Measurements from ENCODE around the gene SRRM1. TPM values are rescaled to one million over a fixed set of nuclear protein-coding genes. Genes with fewer than 3 reads are reported as not detected.

Gene SRRM1
- total RNA-seq, 4 donors from 2014 or later = 44.0 to 91.2 (median 58.1) TPM

GRCh38 chr1:24654010-24654409 lies 10.9 kb downstream of the SRRM1 start:
- WGBS, 2 donors = 91 to 97% methylated on average over 3 of the region's 3 CpGs
- intact Hi-C loops (cut with DNase I) = no loop called here
- H3K36me3 ChIP-seq = peaks cover 18 to 100% (median 78%) of the 10 kb centered on the region in 3 donors

GRCh38 chr1:24656046-24656445 lies 12.9 kb downstream of the SRRM1 start:
- no peak for DNase-seq
- Histone ChIP-seq H3K4me3 (no peak overlapping the region), H3K27ac (no peak overlapping the region), H3K4me1 (no peaks in the 10 kb centered on the region), H3K9me3 (no peaks in the 10 kb centered on the region), H3K27me3 (no peaks in the 10 kb centered on the region), H3K36me3 (peaks cover 10 to 100% (median 67%) of the 10 kb centered on the region in 3 donors)
- intact Hi-C loops (cut with DNase I) = no loop called here
- WGBS, 2 donors = 95 to 100% methylated on average over 1 of the region's 1 CpG
- TF ChIP-seq CTCF (IDR thresholded peaks at IDR 0.05) (no peak), POLR2A (IDR thresholded peaks at IDR 0.05) (no peak)

More at GRCh38 chr1:24654010-24654409, 10.9 kb downstream of the SRRM1 start:
- TF ChIP-seq POLR2A (IDR thresholded peaks at IDR 0.05) (no peak), CTCF (IDR thresholded peaks at IDR 0.05) (no peak)
- H3K9me3 ChIP-seq = no peaks in the 10 kb centered on the region
- H3K27ac ChIP-seq = no peak overlapping the region
- no peak overlapping the region for H3K4me3 ChIP-seq
- no peaks in the 10 kb centered on the region for H3K27me3 ChIP-seq
- H3K4me1 ChIP-seq = no peaks in the 10 kb centered on the region
- no peak for DNase-seq

- Histone ChIP-seq H3K27ac (no peak overlapping the region), H3K27me3 (no peaks in the 10 kb centered on the region), H3K9me3 (no peaks in the 10 kb centered on the region), H3K4me1 (no peaks in the 10 kb centered on the region), H3K36me3 (peaks cover 15 to 100% (median 69%) of the 10 kb centered on the region in 3 donors), H3K4me3 (no peak overlapping the region)
- 82 to 85% methylated on average over 3 of the region's 3 CpGs for WGBS, 2 donors
- DNase-seq = no peak
- intact Hi-C loops (cut with DNase I) = no loop called here
- TF ChIP-seq POLR2A (IDR thresholded peaks at IDR 0.05) (no peak), CTCF (IDR thresholded peaks at IDR 0.05) (no peak)
Observed at GRCh38 chr1:24657781-24658180, 14.7 kb downstream of the SRRM1 start.

GRCh38 chr1:24659166-24659904 lies 16.2 kb downstream of the SRRM1 start:
- Histone ChIP-seq H3K4me3 (no peak overlapping the region), H3K36me3 (peaks cover 25 to 100% (median 66%) of the 10 kb centered on the region in 3 donors)
- WGBS, 2 donors = 100% methylated on average over 2 of the region's 2 CpGs

More at GRCh38 chr1:24659166-24659904, 16.2 kb downstream of the SRRM1 start:
- Histone ChIP-seq H3K9me3 (no peaks in the 10 kb centered on the region), H3K4me1 (no peaks in the 10 kb centered on the region), H3K27me3 (no peaks in the 10 kb centered on the region), H3K27ac (no peak overlapping the region)
- no peak for DNase-seq
- intact Hi-C loops (cut with DNase I) = no loop called here
- TF ChIP-seq CTCF (IDR thresholded peaks at IDR 0.05) = no peak
- no peak for TF ChIP-seq POLR2A (IDR thresholded peaks at IDR 0.05)
